GM18858 (cell line): Measurements from ENCODE around the gene SUV39H2.
"Not testable (repeated sequence)": the region's sequence is repeated elsewhere in the genome, so short reads cannot be mapped to it uniquely, and the experiment has no call there.

Source experiments
- ATAC-seq: cut with Tn5 transposase; IDR thresholded peaks from one replicate; pipeline ENCODE4 v1.9.1; 2021; ENCODE audit not compliant: unreplicated experiment

SUV39H2 gene

DNA sequence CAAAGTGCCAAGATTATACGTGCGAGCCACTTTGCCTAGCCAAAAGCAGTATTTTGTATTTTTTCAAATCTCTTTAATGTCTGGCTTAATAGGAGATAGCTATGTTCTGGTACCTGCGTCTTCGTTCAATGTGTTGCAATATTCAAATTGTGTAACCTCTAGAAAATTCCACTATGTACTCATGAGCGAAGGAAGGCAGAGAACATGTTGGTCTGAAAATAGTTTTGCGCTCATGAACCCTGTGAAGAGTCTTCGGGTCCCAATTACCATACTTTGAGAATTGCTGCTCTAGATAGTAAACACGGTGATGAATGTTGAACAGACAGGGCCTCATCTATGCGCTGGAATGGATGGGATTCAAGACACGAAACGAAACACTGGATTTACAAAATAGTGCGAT lies 2.7 kb upstream of the SUV39H2 start:
- no peak for ATAC-seq

DNA sequence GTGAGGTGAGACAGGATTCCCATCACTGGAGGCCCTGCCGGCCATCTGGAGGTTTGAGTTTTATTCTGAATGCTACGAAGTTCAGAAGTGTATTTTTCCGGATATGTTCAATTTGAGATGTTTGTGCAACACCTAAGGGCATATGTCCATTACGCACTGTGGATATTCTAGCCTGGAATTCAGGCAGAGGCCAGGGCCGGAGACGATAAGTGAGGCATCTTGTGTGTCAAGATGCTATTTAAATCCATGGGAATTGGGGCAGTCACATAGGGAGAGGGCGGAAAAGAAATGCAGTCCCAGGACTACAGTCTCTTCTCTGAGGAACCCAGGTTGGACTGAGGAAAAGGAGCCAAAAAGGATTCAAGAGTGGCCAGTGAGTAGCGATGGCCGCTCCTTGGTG lies 1.9 kb upstream of the SUV39H2 start:
- ATAC-seq, result no peak

DNA sequence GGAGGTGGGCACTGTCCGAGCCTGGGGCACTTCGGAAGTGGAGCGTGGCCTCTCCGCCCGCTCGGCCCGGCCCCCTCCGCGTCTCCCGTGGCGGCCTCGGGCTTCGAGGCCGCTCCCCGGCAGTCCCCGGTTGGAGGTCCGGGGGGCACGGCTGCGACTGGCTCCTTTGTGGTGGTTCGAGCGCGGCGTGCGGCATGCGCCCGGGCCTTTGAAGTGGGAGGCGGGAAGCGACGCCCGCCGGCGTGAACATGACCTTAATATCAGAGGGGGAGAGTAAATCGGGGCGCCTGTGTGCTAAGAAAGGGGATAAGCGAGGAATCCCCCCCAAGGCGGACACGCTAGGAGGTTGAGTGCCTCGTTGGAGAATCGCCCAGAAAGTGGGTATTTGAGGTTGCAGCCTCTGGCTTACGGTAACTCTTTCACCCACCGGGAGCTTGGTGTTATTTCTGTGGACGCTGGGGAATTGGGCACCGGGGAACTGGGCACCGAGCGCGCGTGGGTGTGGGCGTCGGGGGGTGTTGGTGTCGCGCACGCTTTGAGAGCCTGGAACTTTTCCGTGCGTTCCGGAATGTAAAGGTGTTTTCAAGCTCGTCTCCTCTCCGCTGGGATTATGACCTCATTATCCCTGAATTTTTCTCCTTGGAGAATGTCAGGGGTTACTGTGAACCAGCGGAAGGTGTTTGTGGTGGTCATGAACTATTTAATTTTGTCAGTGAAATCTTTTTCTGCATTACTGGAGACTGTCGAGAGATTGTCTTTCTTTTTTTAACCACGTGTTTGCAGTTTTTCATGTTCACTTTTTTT lies 660 bp downstream of the SUV39H2 start:
- ATAC-seq, result peak; percentile 7

DNA sequence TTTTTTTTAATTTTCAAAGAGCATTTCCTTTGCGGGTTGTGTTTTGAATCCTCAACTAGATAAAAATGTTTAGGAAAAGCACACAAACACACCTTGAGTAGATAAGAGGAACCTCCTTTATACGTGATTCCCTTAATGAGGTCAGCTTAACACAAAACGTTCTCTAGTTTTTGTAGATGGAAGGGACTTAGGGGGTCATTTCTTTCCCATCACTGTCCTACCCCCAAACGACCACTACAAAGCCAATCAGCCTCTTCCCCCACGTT lies 1.2 kb downstream of the SUV39H2 start:
- no peak for ATAC-seq

DNA sequence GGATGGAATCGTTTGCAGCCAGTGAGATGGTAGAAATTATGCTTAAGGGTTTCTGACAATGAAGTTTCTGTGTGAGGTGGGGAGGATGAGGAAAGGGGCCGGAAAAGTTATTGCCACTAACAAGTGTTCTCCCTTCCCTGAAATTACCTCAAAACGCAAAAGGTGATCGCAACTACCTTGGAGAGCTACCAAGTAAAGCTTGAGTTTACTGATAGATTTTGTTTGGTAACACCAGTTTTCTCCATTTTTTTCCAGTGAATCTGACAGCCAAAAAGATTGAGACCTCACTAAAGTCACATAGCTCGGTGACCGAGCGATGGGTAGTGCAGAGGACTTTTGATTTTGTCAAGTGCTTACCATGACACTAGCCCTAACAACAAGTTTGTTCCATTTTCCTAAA lies 1.6 kb downstream of the SUV39H2 start:
- ATAC-seq, result no peak

DNA sequence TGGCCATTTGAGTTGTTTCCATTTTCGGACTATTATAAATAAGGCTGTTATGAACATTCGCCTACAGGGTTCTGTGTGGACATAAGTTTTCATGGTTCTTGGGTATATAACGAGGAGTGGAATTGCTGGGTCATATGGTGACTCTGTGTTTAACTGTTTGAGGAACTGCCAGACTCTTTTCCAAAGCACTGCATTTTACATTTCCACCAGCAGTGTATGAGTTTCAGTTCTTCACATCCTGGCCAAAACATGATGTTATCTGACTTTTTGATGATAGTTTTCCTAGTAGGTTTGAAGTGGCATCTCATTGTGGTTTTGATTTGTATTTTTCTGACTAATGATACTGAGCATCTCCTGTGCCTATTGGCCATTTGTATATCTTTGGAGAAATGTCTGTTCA lies 5.4 kb downstream of the SUV39H2 start:
- ATAC-seq, result no peak

DNA sequence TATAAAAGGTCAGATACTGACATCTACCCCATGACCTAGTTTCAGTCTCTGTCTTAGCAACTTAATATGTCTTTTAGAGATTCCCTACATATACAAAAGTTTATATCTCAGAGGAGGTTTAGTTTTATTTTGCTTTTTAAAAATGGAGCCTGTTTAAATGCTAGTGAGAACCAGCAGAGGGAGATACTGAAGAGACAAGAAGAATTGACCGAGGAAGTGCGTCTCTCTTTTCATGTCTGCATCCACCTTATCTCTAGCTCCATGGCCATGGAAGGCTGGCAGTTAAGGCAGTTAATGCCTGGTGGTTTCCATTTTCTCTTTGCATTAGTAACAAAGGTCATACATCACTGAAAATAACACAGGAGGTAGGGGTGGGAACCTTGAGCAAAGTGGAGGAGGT lies 10.7 kb downstream of the SUV39H2 start:
- no peak for ATAC-seq

DNA sequence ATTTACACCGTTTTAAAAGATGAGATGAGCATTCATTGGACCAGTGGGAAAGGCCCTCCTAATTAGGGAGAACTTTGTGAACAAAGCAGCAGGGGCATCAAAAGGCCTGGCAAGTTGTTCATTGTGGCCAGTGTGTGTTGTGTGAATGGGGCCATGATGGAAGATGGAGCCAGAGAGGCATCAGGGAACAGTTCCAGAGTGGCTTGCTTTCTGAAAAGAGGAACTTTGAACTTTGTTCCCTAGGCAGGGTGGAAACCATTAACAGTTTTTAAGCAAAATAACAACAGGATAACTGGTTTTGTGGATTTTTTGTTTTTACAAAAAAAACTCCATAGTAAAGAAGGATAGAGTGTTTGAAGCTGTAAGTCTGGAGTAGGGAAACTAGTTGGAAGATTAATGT lies 12.5 kb downstream of the SUV39H2 start:
- no peak for ATAC-seq

DNA sequence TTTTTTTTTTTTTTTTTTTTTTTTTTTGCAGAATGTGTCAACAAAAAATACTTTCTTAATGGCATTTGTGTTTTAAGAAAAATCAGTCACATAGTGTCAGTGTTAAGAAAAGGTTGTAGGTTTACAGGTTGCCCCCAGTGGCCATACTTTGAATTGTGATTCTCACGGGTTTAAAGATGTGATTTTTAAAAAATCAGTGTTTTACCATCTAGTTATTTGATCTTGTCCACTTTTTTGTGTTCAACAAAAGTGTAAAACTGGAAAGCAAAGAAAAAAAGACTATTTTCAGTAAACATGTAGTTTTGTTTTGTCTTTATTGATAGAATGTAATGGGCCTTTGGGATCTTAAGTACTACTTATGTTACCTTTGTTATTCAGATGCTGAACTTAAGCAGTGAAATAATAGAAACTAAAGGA lies 25.7 kb downstream of the SUV39H2 start:
- no peak for ATAC-seq

DNA sequence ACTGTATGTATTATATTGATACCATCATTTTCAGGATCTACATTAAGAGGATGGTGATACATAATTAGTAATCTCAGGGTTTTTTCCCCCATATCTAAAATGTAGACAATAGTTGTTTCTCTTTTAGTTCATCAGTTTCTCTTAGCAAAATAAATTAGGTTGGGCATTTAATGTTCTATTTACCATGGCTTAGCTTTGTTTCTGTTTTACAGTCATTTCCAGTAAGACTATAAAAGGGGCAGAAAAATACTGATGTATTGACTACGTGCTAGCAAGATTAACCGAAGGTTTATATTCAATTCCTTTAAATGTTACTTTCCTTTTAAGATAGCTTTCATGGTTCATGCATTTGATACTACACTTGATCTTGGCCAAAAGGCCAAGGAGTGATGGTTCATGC lies 26.2 kb downstream of the SUV39H2 start:
- no peak for ATAC-seq

DNA sequence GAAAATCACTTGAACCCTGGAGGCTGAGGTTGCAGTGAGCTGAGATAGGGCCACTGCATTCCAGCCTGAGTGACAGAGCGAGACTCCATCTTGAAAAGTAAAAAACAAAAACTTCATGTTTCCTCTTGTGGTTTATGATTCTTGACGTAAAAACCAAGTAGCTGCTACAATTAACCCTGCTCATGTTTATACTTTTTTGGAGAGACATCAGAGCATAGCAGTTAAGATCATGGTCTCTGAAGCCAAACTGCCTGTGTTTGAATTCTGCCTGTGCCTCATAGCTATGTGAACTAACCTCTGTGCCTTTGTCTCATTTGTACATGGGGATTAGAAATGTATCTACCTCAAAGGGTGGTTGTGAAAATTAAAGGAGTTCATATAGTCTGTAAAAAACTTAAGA lies 27.2 kb downstream of the SUV39H2 start:
- ATAC-seq, result no peak

DNA sequence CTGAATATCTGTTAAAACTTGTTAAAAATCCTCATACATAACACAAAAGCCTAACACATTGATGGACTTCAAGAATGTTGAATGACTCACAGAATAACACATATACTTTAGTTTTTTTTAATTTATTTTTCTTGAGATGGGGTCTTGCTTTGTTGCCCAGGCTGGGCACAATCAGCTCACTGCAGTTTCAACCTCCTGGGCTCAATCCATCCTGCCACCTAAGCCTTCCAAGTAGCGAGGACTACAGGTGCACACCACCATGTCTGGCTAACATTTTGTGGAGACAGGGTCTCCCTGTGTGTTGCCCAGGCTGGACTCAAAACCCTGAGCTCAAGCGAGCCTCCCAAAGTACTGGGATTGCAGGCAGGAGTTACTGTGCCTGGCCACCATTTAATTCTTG lies 28.1 kb downstream of the SUV39H2 start:
- no peak for ATAC-seq

DNA sequence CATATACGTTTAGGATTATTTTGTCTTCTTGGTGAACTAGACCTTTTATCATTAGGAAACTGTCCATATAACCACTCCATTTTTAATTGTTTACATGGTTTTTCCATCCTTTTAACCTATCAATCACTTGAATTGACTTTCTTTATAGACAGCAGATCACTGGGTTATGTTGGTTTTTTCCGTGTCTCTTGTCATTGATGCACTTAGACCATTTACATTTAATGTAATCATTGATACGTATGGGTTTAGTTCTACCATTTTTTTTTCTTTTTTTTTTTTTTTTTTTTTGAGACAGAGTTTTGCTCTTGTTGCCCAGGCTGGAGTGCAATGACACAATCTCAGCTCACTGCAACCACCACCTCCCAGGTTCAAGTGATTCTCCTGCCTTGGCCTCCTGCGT lies 28.9 kb downstream of the SUV39H2 start:
- ATAC-seq, result not testable (repeated sequence)

DNA sequence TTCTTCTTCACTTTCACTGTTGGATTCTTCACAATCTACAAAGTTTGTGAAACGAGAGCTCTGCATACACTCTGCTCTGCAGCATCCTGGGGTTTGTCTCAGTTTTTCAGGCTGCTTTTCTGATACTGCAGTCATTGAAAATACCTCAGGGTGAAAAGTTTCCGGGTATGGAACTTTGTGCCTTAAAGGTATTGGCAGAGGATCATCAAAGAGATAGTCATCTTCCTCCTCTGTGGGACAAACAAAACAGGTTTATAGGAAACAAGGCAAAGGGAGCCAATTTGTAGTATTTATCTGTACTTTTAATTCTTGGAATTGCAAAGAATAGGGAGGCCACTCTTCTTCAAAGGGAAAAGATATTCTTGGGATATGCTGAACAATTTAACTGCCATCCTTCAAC lies 30.4 kb downstream of the SUV39H2 start:
- ATAC-seq, result no peak

DNA sequence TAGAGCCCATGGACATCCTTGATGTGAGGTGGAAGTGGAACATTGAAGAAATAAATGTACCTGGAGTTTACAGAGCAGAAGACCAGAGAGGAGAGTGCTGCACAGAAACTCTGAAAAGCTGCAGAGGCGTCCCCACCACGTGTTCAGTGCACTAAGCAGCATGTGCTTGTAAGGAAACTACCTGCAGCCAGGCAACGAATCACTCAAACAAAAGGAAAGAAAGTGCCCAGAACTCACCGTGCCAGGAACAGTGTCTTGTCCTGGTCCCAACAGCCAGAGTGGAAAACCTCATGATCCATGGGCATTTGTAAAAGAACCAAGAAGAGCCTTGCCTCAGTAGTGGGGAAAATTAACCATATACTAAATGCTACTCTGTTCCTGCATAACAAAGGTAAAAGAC lies 32.3 kb downstream of the SUV39H2 start:
- ATAC-seq, result no peak

DNA sequence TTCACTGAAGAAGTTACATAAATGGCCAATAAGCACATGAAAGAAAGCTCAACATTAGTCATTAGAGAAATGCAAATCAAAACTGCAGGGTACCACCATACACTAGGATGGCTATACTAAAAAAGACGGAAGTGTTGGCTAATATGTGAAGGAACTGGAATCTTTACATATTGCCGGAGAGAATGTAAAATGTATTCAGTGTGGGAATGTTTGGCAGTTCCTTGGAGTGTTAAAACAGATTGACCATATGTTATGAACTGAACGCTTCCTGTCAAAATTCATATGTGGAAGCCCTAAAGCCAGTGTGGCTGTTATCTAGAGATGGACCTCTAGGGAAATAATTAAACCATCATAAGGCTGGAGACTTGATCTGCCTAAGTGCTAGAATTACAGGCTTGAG lies 33.1 kb downstream of the SUV39H2 start:
- ATAC-seq, result no peak

DNA sequence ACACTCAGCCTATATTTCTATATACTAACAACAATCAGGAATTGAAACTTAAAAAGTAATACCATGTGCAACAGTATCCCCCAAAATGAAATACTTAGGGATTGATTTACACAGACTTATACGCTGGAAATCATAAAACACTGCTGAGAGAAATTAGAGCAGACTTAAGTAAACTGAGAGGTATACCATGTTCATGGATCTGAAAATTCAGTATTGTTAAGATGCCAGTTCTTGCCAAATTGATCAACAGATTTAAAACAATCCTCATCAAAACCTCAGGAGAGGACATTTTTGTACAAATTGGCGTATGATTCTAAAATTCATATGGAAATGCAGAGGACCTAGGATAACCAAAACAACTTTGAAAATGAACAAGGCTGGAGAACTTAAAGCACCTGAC lies 37.9 kb downstream of the SUV39H2 start:
- ATAC-seq, result no peak

DNA sequence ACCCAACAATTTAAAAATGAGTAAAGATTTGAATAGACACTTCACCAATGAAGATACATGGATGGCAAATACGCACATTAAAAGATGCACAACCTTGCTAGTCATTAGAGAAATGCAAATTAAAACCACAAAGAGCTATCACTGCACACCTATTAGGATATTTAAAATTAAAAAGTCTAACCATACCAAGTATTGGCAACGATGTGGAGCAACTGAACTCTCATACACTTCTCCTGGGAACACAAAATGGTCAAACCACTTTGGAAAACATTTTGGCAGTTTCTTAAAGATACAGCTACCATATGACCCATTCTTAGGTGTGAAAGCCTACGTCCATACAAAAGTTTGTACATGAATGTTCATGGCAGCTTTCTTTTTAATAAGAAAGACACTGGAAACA lies 39.2 kb downstream of the SUV39H2 start:
- ATAC-seq, result no peak

DNA sequence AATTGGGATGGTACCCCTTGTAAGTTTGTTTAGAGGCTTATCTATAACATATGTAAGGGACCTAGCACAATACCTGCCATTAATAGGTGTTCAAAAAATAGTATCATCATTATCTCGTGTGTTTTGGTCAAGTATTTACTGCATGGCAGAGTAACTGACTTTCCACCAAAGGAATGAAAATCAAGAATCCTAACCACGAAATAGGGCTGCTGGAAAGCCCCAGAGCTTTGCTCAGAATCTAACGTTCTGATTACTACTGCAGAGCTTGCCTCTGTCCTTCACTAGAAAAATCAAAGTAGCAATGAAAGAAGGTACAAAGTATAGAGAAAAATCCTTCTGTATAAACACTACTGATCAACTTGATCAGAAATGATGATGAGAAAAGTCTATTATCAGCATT lies 40.3 kb downstream of the SUV39H2 start:
- no peak for ATAC-seq

DNA sequence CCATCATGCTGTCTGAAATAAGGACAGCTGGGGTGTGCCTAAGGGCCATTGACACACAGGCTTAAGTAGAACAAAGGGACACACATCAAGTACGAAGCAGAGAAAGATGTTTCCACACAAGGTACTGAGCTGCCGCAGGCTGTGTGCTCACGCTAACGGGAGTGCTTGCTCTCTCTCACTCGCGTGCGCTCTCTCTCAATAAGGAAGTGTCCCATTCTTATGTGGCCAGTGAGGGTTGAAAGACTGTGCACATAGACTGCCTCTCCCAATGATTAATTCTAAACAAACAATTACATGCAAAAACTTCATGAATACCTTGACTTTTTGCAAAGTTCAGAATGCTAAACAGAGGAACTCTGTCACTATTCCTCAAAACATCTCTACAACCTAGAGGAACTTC lies 45.3 kb downstream of the SUV39H2 start:
- no peak for ATAC-seq

DNA sequence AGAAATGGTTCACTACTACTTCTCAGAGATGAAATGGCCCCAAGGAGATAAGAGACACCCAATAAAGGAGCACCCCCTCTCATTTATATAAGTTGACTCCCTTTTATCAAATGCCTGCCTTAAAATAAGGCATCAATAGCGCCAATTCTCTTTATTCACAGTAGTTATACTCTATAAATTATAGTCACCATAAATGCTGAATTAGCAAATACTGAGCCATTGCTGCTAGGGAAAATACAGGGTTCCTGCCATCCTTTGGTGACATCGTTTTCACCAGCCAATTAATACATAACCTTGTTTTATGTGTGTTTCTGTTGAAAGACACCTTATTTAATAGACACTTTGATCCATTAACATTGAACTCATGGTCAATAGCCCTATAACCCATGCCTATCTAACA lies 46.6 kb downstream of the SUV39H2 start:
- ATAC-seq, result no peak

DNA sequence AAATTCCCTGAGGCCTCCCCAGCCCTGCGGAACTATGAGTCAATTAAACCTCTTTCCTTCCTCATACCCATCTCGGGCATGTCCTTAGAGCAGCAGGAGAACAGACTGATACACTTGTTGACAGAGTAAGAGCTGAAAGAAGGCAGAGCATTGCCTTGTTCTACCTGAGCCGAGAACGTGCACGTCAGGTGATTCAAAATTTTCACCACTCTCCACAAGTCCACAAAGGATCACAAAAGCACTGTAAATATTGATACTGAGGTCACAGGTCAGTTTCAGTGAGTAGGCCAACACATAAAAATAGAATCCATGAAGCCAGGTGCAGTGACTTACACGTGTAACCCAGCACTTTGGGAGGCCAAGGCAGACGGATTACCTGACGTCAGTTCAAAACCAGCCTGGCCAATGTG lies 47.4 kb downstream of the SUV39H2 start:
- no peak for ATAC-seq

DNA sequence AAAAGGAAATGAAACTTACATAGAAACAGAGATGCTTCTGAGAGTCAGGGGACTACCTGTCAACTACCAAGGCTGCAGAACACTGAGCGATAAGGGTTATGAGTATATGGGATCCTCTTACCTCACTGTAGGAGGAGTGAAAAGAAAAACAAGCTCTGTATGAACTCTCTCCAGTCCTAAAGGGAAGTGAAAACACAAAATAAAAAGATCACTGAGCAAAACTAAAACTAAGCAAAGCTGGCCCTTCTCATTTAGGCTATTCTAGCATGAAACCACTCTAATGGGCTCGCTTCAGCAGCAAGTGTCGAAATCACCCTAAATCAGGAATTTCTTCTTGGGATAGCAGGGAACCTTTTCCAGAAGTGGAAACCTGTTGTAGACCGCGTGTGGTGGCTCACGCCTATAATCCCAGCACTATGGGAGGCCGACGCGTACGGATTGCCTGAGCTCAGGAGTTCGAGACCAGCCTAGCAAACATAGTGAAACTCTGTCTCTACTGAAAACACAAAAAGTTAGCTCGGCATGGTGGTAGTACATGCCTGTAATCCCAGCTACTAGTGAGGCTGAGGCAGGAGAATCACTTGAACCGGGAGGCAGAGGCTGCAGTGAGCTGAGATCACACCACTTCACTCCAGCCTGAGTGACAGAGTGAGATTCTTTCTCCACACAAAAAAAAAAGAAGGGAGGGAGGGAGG lies 48.2 kb downstream of the SUV39H2 start:
- ATAC-seq, result peak; percentile 99
